Ishikawa (cell line): ENCODE data around the gene ANKRD16.

Source experiments
- CEBPB ChIP-seq: IDR thresholded peaks from 2 replicates; pipeline ENCODE4 v1.6.1; 2012
- EGR1 ChIP-seq: IDR thresholded peaks from 2 replicates; pipeline ENCODE4 v1.6.1; 2012
- EP300 ChIP-seq: IDR thresholded peaks from 2 replicates; pipeline ENCODE4 v1.6.1; 2012; ENCODE audit warnings: borderline replicate concordance
- NFIC ChIP-seq: IDR thresholded peaks from 2 replicates; pipeline ENCODE4 v1.6.1; 2012
- RAD21 ChIP-seq: IDR thresholded peaks from 2 replicates; pipeline ENCODE4 v1.6.1; 2012; ENCODE audit warnings: low read depth
- TAF1 ChIP-seq: IDR thresholded peaks from 2 replicates; pipeline ENCODE4 v1.6.1; 2012; ENCODE audit warnings: low read depth, mild to moderate bottlenecking
- TCF12 ChIP-seq: IDR thresholded peaks from 2 replicates; pipeline ENCODE4 v1.6.1; 2012; ENCODE audit warnings: low read depth
- TEAD4 ChIP-seq: IDR thresholded peaks from 2 replicates; pipeline ENCODE4 v1.6.1; 2012
- YY1 ChIP-seq: IDR thresholded peaks from 2 replicates; pipeline ENCODE4 v1.6.1; 2012; ENCODE audit warnings: low read depth
- TF ChIP-seq, protein P1 (sequence below): IDR thresholded peaks from 2 replicates; pipeline ENCODE4 v1.6.1; 2012

DNA sequence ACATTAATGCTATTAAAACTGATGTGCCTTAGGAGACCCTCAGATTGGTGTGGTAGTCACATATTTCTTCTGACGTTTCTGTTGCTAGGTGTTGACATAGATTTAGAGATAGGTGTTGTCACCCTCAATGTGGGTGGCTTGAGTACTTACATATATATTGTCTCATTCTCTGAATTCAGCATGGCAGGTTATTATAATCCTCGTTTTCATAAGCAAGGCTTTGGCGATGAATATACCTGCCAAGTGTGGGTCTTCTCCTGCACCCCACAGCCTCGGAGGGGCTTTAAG lies 7.3 kb upstream of the ANKRD16 start:
- TF ChIP-seq CEBPB: no peak
- TF ChIP-seq TAF1: no peak
- no peak for TF ChIP-seq YY1
- no peak for TF ChIP-seq TEAD4
- no peak for TF ChIP-seq EP300
- no peak for TF ChIP-seq NFIC
- TF ChIP-seq RAD21: no peak
- TF ChIP-seq, protein P1, sequence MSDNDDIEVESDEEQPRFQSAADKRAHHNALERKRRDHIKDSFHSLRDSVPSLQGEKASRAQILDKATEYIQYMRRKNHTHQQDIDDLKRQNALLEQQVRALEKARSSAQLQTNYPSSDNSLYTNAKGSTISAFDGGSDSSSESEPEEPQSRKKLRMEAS: no peak
- TF ChIP-seq TCF12: no peak
- TF ChIP-seq EGR1: no peak
